Stimulated activated CD4-positive, alpha-beta T cell treated with anti-CD3 and anti-CD28 coated beads, Interleukin-12 subunit alpha, Interleukin-12 subunit beta, amount 100 ng/mL, for 24 hours (primary cell): ENCODE data around the gene SLC16A7.
"Not testable (repeated sequence)": the region's sequence is repeated elsewhere in the genome, so short reads cannot be mapped to it uniquely, and the experiment has no call there.

ENCODE experiments used
- DNase-seq, 2 experiments: peaks; one replicate each; pipeline ENCODE4 v3.0.0-alpha.2; 2020; ENCODE audit warnings: low read depth in 2 of 2

The SLC16A7 gene, protein sequence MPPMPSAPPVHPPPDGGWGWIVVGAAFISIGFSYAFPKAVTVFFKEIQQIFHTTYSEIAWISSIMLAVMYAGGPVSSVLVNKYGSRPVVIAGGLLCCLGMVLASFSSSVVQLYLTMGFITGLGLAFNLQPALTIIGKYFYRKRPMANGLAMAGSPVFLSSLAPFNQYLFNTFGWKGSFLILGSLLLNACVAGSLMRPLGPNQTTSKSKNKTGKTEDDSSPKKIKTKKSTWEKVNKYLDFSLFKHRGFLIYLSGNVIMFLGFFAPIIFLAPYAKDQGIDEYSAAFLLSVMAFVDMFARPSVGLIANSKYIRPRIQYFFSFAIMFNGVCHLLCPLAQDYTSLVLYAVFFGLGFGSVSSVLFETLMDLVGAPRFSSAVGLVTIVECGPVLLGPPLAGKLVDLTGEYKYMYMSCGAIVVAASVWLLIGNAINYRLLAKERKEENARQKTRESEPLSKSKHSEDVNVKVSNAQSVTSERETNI

DNA sequence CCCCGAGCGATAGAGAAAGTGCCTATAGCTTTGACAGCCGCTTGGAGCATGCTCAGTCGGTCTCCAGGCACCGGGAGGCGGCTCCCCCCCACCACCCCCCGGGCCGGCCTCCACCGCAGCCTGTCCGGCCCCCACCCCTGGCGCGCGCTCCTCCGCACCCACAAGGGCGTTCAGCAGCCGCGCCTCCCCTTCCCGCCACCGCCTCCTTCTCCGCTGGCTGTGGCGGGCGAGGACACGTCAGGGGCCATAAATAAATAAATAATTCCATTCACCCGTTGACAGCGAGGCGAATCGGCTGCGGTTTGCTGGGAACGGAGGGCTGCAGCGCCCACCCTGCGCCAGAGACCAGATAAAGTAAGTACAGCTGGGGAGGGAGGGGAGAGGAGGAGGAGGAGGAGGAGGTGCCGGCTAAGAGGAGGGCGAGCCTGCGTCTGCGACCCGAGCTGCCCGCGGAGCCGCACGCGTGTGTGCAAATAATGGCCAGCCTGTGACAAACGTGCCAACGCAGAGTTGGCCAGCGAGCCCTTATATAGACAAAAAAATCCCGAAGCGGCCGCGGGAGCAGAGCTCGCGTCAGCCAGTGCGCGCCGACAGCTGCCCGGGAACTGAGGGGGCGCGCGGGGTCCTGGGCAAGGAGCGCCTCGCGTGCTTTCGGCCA is at the start of gene SLC16A7:
Gene SLC16A7 (plus strand): TSS at position 147 of the 658 bp plus-strand sequence. CDS start 108,773 bp downstream, outside the sequence.
- peak; percentile 71 to 76 for DNase-seq

DNA sequence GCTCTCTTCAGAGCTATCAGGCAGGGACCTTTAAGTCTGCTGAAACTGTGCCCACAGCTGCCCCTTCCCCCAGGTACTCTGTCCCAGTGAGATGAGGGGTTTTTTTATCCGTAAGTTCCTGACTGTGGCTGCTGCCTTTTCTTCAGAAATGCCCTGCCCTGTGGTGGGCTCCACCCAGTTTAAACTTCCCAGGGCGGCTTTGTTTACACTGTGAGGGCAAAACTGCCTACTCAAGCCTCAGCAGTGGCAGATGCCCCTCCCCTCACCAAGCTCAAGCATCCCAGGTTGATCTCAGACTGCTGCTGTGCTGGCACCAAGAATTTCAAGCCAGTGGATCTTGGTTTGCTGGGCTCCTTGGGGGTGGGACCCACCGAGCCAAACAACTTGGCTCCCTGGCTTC is 46.9 kb upstream of the SLC16A7 start:
- DNase-seq: no peak

DNA sequence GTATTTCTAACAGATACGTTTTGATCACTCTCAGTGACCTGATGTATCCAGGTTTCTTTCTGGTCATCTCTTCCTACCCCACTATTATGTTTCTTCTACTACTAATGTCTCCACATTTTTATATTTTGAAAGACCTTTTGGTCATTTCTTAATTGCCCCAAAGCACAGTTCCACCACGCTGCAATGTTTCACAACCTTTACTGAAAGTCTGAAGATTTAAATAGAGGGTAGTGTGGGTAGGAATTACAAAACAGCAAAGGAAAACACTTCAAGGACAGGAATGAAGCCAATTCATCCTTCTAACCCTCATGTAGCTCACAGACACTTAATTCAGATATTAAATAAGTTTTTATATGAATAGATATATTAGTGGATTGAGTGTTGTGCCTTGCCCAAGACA is 36.1 kb upstream of the SLC16A7 start:
- no peak for DNase-seq

DNA sequence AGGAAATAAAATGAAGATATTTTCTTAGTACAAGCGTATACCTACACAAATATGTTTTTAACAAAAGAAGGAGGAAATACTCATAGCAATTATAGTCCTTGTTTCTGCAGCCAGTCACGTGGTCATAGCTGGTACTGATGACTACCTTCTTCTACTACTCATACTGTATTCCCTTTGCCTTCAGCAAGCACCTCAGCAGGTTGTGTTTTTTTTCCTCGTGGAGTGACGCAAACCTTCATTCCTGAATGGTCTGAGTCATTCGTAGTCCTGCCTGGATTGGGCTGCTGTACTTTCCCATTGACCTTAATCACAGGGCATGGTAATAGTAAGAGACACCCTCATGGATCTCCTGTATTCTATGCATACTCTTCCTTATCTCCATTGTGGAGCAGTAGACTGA is 25.7 kb upstream of the SLC16A7 start:
- DNase-seq: no peak

DNA sequence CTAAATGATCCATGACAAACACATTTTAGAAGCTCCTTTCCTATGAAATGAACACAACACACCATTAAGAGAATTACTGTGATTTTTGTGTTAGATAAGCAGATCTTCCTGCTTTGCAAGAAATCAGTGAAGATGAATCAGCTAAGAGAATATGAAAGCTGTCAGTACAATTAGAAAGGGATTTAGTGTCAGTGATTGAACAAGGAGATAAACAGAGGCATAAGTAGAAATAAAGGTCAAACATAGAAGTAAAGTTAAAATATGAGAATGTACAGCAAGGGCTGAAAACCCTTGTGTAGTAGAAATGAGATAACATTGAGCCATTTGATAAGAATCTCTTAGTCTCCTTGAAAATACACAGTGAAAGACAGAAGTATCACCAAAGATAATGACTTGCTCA is 21.4 kb upstream of the SLC16A7 start:
- no peak for DNase-seq

DNA sequence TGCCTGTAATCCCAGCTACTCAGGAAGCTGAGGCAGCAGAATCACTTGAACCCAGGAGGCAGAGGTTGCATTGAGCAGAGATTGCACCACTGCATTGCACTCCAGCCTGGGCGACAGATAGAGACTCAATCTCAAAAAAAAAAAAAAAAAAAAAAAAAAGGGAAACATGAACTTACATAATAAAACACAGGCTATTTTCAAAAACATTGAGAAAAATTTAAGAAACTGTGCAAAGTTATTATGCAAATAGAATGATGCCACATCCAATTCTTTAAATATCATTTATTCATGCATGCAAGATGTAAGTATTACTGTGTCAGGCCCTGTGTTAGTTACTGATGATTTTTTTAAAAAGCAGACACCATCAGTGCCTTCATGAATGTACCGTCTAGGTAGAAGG is 20.0 kb upstream of the SLC16A7 start:
- DNase-seq: no peak

DNA sequence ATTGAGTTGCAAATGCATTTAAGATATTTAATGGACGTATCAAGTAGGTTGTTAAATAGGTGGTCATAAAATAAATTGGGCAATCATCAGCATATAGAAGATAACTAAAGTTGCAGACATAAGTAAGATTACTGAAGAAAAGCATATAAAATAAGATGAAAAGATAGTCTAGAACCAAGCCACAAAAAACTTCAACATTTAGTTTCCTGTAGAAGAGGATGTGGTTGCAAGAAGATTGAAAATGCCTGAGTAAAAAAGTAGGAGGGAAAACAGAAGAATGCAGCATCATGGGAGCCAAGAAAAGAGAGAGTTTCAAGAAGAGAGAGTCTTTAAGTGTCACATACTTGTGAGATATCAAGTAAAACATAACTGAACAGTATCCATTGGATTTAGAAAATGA is 17.6 kb upstream of the SLC16A7 start:
- DNase-seq: no peak

DNA sequence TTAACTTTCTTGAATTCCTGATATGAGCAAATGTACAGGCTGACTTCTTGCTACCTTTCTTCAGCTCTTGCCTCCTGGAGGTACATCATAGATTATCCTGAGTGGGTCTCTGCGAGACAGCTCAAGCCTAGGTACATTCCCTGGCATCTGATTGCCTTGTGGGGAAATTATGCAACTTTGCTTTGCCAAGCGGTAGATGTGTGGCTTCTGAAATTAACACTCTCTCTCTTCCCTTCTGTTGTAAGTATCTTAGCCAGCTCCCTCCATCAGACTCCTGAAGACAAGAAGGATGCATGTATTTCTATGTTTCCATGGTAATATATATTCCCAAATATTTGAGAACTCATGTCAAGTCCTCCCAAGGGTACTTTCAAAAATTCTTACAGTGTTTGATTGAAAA is 16.2 kb upstream of the SLC16A7 start:
- DNase-seq: no peak

DNA sequence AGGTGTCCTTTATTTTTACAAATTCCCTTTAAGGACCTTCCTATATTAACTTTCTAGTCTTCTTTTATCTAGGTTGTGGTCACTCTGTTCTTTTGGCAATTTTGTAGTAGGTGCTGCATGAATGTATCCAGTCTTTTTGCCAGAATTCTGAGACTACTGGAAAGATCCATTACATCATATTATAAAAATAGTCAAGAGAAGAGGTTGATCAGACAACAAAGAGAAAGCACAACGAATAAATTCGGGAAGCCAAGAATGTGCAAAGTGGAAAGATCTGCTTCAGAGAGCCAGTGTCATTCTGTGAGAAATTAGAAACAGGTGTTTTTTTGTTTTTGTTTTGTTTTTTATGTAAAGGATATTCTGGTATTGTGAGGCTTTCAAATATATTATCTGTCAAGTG is 15.8 kb upstream of the SLC16A7 start:
- DNase-seq: no peak

DNA sequence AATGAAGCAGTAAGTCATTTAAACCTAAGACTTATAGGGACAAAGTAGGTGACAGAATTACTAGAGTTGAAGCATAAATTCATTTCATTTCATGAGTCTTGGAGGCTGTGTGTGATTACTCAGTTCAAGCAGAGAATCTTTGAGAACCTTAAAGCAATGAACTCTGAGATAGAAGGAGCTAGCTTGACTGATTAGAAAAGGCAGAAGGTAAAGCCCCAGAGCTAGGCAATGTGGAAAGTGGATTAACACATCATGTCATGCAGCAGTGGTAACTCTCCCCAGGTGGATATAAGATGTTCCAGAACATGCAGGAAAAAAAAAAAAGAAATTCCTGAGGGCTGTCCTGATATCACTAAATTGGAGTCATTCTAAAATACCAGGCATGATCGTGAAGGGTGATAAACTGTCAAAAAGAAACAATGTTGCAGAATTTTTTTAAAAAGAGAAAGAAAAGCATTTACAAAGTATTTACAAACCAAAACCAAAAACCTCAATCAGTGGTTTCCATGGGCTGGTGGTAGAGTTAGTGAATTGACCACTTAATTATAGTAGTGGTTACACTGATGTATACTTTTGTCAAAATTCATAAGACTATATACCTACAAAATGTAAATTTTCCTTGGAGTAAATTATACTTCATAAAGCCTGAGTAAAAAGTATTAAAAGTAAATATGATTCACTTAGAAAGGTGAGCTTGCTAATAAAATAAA is 12.7 kb upstream of the SLC16A7 start:
- no peak for DNase-seq

DNA sequence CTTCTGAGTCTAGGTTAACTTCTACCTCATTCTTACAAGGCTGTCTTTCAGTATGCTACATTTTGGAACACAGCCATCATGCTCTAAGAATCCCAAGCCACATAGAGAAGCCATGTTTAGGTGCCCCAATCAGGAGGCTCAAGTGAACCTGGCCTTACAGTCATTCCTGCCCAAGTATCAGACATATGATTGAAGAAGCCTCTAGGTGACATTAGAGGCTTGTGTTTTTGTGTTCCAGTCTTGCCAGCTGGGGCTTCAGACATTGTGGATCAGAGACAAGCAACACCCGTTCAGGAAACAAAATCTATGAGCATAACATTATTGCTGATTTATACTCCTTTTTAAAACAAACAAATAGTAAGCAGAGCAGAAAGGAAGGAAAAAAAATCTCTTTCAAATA is 8.1 kb upstream of the SLC16A7 start:
- no peak for DNase-seq

DNA sequence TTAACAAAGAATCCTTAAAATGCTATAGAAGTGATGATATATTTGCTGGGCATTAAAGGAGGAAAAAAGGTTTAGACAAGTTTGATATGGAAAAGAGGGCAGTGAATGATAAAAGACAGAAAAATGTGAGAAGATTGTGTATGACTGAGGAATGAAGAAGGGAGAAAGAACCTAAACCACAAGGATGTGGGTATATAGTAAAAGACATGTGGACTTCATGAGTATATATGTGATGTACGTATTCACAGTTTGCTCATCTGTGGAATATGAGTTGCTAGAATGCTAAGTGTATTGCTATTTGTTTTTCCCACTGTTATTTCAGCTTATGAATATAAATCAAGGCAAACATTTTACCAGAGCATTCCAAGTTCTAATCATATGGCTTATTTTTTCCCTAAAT is 2.1 kb upstream of the SLC16A7 start:
- DNase-seq: no peak

DNA sequence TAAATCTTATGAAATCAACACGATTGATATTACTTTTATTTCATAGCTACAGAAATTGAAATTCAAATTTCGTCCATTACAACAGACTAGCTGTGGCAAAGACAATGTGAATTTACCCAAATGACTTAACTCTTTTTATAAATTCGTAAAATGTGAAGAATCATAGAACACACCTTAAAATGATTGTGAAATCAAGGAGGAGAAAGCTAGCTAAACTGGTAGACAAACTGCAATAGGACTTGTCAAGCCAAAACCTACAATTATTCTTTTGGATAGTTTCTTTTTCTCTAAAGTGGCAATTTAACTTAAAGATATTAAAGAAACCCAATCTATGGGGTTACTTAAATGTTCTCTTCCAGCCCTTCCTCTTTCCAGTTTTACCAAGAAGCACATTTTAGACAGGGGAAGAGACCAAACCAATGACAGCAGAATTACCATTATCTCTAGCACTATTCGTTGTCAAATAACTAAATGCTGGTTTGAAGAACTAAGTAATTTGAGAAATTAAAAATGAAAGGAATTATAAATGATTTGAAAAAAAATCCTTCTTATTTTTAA is 807 bp upstream of the SLC16A7 start:
- no peak for DNase-seq

DNA sequence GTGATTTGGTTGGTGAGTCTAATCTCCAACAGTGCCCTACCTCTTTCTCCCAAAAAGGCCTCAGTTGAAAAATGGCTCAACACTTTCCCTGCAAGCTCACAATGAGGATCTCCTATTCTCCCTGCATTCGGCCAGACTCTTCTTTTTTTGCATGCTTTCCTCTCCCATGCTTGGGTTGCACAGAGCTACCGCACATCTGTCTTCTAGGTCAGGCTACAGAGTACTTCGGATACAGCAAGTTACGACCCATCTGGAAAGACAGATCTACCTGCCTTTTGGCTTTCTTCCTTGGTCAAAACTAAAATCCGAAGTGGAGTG is 305 bp upstream of the SLC16A7 start:
- DNase-seq: no peak

DNA sequence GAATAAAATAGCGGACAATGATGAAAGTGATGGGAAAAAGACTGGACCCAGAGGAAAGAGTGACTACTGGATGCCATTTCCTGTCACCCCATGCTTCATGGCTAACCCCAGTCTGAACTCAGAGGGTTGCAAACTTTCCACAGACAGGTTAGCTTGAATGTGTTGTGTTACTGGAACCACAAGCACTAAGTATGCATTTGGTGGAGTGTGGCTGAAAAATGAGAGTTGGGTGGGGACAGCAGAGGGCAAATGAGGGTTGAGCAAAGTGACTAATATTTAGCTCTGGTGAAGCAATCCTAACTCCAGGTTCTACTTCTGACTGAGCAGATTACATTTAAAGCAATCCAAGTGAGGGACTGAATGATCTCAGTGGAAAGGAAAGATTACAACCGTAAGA is 1.6 kb downstream of the SLC16A7 start:
- DNase-seq: peak; percentile 49 to 55

DNA sequence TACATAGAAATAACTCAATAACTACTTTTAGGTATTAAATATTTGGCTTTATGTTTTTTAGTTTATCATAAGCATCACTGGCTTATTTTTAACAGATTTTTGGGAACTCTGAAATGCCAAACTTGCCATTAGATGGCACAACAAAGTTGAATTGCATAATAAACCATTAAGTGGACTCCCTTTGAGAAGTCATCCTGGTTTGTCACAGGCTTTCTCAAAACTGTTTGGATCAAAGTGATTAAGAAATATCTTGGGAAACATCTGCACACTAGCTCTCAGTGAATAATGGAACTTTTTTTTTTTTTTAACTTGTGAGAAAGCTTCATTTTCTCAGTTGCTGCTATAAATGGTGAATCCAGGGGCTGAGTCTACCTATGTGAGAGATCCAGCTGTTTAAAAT is 4.3 kb downstream of the SLC16A7 start:
- no peak for DNase-seq

DNA sequence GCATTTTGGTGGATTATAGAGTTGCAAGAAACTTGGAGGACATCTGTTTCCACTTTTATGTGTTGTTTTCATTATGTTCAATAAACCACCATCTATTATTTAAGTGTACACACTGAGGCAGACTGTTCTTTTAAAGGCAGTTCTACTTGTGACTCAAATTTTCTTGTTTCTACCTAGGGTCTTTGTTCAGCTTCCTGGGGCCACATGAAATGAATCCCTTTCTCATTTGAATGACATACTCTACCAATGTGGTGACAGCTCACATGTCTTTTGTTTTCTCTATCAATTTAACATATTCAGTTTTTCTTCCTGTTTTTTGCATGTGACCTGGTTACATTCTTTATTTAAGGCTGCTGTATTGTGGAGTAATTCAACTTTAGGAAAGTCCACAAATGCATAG is 7.9 kb downstream of the SLC16A7 start:
- DNase-seq: no peak

DNA sequence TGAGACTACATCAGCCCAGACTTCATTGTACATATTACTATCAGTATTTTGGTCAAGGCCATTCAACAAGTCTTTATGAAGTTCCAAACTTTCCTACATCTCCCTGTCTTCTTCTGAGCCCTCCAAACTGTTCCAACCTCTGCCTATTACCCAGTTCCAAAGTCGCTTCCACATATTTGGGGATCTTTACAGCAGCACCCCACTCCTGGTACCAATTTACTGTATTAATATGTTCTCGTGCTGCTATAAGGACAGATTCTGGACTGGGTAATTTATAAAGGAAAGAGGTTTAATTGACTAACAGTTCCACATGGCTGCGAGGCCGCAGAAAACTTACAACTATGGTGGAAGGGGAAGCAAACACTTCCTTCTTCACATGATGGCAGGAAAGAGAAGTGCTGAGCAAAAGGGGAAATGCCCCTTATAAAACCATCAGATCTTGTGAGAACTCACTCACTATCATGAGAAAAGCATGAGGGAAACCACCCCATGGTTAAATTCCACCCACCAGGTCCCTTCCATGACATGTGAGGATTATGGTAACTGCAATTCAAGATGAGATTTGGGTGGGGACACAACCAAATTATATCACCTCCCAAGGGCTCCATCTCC is 17.1 kb downstream of the SLC16A7 start:
- DNase-seq: not testable (repeated sequence)

DNA sequence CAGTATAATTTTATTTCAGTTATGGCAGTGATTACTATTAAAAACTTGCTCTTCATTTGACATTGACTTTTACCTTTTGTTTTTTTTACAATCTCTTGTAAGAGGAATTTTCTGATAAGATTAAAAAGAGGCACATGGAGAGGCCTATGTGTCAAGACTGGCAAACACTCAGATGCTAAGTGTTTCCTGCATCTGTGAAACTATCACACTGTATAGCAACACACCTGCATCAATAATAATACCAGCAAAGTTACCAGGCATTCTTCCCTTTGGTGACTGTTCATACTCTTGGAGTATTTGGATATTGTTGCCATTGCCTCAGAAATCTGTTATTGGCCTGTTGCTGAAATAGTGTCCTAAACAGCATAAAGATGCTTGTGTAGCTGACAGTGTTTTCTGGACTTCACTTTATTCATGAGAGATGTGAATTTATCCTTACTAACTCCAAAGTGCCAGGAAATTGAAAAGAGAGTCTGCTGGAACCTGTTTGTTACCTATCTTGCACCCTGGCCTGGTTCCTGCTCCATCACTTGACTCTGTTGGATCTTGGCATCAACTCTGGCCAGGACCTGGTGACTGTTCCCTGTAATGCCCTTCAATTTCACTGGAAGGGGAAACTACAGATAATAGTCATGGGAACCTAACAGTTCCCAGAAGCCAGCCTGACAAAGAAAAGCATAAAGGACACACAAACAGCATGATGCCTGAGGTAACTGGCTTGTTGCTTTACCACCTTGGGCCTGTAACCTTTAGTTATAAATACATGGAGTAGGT is 19.8 kb downstream of the SLC16A7 start:
- no peak for DNase-seq

DNA sequence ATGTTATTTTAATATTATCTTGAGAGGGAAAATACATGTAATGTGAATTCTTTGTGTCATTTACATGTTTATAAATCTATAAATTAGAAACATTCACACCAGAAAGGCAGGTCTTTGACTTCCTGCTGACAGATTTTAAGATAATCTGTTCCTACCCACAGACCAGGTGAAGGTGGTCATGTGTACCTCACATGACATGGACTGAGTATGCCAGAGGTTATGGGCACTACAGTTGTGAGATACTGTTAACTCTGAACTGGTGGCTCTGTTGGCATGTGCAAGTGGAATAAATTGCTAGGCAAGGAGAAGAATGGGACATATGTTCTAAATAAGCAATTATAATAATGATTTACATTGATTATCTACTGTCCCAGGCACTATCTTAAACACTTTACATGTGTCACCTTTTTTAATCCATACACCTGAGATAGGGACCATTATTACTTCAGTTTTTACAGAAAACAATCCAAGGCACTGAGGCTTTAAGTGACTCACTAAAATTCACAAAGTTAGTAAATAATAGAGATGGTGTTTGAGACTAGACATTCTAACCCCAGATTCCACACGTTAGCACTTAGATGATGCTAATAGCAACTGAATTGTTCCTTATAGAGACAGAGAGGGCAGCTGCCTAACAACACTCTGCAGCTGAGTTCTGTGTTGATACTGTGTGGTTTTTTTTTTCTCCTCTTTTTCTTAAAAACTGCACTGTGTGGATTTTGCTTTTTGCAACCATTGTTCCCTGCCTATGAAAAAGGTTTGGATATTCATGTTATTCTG is 23.8 kb downstream of the SLC16A7 start:
- DNase-seq: no peak

DNA sequence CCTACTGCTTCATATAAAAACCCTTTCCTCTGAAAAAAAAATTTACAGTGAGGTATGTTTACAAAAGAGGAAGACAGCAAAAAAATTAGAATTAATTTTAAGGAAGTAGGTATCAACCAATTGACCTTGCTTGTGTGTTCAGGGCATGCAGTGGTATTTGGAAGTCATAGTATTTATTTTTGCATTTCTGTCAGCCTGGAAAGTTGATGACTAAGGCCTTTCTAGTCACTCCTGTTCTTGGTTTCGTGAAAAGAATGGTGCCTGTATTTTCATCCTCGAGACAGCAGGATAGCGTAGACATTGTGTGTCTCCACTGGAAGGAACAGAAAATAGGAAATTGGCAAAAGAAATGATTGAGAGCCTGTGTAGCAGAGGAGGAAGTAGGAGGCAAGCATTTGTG is 24.5 kb downstream of the SLC16A7 start:
- no peak for DNase-seq
